PC-9 (cell line): ENCODE data around the gene H6PD.

Source experiments
- CTCF ChIP-seq: fragments of 200-600 bp; sonication (generic); conservative IDR thresholded peaks from 2 replicates; pipeline ENCODE4 v1.6.1; 2017; ENCODE audit warnings: mixed run types, antibody characterized with exemption, mild to moderate bottlenecking, moderate library complexity
- EZH2 ChIP-seq: fragments of 200-600 bp; sonication (generic); IDR thresholded peaks from 2 replicates; pipeline ENCODE4 v1.8.0; 2017; ENCODE audit warnings: antibody characterized with exemption, low read depth

GRCh38 chr1:9269078-9269501 lies 34.5 kb downstream of the H6PD start:
- TF ChIP-seq CTCF (no peak), EZH2 (no peak)
